HG02763 (cell line): ENCODE results near the gene PLP2.
"Not testable (repeated sequence)": the region's sequence is repeated elsewhere in the genome, so short reads cannot be mapped to it uniquely, and the experiment has no call there.

ENCODE experiments used
- ATAC-seq: cut with Tn5 transposase; IDR thresholded peaks from one replicate; pipeline ENCODE4 v1.9.1; 2021; ENCODE audit warnings: mild to moderate bottlenecking, moderate library complexity; ENCODE audit not compliant: unreplicated experiment

PLP2 gene, protein sequence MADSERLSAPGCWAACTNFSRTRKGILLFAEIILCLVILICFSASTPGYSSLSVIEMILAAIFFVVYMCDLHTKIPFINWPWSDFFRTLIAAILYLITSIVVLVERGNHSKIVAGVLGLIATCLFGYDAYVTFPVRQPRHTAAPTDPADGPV

DNA sequence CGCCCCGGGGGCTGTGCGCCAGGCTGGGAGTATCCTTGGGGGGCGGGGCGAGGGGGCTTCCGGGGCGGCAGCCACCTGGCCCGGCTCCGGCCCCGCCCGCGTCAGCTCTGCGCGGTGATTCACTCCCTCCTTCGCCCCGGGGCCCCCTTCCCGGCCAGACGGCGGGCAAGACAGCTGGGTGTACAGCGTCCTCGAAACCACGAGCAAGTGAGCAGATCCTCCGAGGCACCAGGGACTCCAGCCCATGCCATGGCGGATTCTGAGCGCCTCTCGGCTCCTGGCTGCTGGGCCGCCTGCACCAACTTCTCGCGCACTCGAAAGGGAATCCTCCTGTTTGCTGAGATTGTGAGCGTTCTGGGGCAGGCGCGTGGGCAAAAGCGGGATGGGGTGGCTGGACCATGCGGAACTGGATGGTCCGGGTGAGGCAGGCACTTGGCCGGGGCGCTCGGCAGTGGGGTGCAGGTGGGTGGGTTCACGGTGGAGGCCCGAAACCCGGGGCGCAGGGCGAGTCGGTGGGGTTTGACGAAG is at the start of gene PLP2:
Gene PLP2, plus strand, starts transcription at position 147 of the 528 bp plus-strand sequence. Its CDS starts 103 bp downstream, at position 250.
- peak; percentile 31 for ATAC-seq

DNA sequence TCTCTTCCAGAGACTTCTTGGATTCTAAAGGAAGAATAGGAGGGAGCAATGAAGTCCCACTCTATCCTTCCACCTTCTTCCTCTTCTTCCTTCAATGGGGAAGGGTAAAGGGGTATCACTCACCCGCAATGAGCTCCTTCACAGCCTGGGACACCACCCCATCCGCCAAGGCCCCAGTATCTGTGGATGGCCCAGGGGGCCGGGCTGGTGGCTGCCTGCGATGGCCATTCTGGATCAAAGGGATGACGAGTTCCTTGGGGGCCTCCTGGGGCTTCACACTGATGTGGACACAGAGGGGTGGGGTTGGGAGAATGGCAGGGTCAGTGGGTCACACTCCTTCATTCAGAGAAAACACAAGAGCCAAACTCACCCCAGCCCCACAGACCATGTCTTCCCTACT is 49.2 kb upstream of the PLP2 start:
- ATAC-seq, result no peak

DNA sequence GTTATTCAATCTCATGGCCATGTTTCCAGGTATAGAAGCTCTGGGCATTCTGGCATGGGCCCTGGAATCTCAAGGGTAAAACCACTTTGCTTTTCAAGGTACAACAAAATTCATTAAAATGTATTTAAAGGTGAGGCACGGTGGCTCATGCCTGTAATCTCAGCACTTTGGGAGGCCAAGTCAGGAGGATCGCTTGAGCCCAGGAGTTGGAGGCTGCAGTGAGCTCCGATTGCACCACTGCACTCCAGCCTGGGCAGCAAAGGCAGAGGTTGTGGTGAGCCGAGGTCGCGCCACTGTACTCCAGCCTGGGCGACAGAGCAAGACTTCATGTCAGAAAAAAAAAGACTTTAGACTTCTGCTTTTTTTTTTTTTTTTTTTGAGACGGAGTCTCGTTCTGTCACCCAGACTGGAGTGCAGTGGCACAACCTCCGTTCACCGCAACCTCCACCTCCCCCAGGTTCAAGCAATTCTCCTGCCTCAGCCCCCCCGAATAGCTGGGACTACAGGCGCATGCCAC is 43.9 kb upstream of the PLP2 start:
- ATAC-seq, result not testable (repeated sequence)

DNA sequence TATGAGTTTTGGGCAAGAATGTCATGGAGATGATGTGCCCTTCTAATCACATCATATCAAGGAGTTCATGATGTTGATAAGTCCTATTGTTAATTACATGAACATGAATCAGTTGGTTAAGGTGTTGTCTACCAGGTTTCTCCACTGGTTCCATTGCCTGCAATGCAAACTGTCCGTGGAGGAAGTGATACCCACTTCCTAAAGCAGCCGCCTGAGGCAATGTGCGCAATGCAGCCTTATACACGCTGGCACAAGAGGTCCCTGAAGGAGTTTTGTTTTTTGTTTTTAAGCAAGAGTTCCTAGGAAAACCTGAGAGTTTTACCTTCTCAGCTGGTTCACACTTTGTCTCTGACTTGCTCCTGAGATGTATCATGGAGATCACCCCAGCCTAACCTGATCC is 42.3 kb upstream of the PLP2 start:
- no peak for ATAC-seq

DNA sequence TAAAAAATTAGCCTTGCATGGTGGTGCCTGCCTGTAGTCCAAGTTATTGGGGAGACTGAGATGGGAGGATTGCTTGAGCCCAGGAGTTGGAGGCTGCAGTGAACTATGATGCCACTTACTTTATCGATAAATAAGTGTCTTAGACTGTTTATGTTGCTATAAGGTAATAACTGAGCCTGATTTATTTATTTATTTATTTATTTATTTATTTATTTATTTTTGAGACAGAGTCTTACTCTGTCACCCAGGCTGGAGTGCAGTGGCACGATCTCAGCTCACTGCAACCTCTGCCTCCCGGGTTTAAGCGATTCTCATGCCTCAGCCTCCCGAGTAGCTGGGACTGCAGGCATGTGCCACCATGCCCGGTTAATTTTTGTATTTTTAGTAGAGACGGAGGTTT is 39.4 kb upstream of the PLP2 start:
- not testable (repeated sequence) for ATAC-seq

DNA sequence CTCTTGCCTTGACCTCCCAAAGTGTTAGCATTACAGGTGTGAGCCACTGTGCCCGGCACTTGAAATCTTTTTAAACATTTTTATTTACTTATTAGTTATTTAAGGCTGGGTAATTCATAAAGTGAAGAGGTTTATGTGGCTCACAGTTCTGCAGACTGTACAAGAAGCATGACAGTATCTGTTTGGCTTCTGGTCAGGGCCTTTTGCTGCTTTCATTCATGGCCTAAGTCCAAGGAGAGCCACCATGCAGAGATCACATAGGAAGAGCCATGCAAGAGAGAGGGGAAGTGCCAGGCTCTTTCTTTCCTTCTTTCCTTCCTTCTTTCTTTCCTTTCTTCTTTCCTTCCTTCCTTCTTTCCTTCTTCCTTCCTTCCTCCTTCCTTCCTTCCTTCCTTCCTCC is 37.9 kb upstream of the PLP2 start:
- no peak for ATAC-seq

DNA sequence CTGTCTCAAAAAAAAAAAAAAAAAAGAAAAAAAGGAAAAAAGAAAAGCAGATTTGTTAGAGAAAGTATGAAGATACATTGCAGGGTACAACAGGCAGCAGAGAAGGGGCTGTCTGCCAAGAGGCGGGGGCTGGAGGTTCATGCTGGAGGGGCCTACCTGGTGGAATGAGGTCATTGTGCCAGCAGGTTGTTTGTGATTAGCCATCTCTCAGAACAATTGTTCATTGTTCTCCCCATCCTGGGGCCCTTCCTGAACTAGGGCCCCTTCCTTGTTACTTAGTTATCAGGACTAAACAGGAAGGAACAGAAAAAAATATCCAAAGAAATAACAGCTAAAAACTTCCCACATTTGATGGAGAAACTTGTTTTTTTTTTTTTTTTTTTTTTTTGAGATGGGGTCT is 34.2 kb upstream of the PLP2 start:
- no peak for ATAC-seq

DNA sequence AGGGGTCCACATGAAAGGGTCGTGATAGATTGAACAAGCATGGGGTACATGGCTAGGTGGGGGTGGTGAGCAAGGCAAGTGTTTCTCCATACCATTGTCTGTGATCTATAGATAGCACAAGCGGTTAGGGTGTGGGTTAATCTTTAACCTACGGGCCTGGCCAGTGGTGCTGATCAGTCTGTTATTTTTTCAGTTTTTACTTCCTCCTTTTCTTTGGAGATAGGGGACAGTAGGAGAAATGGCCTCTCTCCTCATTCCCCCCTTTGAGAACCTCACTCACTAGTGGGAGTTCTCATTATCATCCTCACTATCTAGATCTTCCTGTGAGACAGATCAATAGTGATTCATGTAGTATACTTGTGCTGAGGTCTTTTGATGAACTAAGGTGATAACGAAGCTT is 32.0 kb upstream of the PLP2 start:
- no peak for ATAC-seq

DNA sequence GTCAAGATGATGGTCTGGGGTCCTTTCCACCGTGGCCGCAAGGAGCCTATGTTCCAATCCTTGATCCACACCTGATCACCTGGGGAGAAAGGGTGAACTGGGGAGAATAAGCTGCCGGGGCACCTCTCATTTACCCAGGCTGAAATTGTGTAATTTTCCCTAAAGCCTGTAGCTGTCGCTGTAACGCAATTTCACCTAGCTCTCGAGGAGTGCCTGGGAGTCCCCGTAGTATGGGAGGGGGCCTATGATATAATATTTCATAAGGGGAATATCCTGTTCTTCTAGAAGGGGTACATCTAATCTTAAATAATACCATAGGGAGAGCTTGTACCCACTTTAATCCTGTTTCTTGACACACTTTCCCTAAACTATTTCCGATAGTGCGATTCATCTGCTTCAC is 29.4 kb upstream of the PLP2 start:
- ATAC-seq, result not testable (repeated sequence)

DNA sequence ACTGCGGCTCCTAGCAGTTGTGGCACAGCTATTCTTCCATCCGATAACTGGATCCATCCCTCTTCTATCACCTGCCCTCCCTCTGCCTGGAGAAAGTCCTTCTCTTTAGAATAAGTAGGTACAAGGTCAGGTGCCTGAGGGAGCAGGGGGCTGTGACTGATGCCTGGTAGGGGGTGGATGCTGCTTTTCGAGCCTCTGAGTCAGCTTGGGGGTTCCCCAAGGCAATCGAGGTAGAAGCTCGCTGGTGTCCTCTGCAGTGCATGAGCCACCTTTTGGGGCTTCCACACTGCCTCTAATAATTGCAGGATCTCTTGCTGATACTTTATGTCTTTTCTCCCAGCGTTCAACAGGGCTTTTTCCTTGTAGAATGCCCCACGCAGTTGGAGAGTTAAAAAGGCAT is 28.5 kb upstream of the PLP2 start:
- ATAC-seq, result not testable (repeated sequence)

DNA sequence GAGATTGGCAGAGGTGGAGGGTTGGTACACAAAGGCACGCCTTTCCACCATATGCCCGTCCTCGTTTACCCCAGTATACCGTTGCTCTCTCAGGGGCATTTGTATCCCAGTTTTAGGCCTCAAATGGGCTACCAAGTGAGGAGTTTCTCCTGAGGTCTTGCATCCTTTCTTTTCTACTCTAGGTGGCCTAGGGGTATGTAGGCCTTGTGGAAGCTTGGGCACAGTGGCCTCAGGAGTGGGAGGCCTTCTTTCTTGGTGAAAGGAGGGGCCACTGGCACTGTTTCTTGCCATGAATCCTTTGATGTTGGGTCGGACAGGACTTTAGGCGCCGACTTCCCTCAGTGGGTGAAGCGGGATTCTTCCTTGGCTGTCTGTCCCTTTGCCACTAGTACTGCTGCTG is 24.4 kb upstream of the PLP2 start:
- ATAC-seq, result no peak

DNA sequence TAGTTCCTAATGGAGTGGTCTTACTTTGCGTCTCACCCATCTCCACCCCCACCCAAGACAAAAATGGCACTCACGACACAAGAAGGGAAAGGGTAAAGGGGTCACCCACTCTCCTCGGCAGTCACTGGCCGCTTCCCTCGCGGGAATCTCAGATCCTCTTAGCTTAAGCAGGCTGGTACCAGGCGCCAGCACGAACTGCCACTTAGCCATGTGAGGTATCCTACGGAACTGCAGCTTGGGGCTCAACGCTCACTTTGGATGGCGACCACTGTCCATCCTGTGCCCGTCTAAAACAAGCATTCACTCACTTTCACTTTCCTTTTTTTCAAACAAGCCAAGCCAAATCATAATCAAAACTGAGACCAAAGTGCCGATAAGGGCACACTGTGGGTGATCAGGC is 23.8 kb upstream of the PLP2 start:
- no peak for ATAC-seq

DNA sequence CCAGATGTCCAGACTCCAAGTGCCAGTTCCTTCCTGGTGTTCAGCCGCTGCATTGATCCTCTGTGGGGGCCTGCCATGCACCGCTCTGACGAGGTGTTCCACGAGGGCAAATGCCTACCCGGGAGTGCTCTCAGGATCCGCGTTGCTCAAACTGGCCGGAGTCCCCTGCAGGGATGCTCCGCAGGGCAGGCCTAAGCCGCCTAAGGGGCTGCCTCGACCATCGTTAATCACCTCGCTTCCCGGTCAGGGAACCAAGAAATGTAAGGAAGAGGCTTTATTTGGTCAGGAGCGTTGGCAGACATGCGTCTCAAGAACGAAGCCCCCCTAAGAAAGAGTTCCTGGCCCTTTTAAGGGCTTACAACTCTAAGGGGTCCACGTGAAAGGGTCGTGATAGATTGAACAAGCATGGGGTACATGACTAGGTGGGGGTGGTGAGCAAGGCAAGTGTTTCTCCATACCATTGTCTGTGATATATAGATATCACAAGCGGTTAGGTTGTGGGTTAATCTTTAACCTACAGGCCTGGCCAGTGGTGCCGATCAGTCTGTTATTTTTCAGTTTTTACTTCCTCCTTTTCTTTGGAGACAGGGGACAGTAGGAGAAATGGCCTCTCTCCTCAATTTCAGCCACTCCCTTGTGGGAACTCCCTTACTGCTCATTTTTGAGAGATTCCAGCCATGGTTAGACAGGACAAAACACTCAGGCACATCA is 23.2 kb upstream of the PLP2 start:
- not testable (repeated sequence) for ATAC-seq

DNA sequence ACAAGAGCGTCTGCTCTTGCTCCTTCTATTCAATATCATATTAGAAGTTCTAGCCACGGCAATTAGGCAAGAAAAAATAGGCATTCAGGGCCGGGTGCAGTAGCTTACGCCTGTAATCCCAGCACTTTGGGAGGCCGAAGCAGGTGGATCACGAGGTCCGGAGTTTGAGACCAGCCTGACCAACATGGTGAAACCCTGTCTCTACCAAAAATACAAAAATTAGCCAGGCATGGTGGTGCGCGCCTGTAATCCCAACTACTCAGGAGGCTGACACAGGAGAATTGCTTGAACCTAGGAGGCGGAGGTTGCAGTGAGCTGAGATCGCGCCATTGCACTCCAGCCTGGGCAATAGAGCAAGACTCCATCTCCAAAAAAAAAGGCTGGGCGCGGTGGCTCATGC is 22.4 kb upstream of the PLP2 start:
- ATAC-seq, result not testable (repeated sequence)

DNA sequence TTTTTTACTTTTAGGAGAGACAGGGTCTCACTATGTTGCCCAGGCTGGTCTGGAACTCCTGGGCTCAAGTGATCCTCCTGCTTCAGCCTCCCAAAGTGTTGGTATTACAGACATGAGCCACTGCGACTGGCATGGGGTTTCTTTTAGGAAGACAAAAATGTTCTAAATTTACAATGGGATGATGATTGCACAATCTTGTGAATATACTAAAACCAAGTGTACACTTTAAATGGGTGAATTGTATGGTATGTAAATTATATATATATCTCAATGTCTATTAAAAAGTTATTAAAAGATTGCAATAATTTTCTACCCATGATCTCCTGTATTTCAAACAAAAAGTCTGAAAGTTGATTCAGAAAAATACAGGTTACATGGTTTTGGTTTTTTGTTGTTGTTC is 18.2 kb upstream of the PLP2 start:
- ATAC-seq, result no peak

DNA sequence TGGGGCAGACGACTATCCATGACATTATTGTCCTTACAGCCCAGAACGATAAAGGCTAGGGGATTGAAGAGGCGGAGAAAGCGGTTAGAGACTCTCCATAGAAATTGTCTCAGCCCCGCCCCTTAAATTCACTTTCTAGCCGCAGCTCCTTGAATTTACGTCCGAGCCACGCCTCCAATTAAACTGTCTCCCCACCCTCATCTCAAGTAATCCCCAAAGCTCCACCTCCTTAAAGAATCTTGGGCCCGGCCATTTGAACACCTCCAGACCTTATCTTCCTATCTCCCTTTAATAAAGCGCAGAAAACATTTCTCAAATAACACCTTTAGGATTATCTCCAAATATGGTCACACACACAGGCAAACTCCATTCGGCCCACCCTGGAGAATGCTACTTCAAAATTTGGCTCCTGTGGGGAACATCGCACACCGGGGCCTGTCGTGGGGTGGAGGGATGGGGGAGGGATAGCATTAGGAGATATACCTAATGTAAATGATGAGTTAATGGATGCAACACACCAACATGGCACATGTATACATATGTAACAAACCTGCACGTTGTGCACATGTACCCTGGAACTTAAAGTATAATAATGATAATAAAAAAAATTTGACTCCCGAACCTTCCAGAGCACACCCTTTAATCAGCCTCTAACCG is 16.3 kb upstream of the PLP2 start:
- ATAC-seq, result no peak

DNA sequence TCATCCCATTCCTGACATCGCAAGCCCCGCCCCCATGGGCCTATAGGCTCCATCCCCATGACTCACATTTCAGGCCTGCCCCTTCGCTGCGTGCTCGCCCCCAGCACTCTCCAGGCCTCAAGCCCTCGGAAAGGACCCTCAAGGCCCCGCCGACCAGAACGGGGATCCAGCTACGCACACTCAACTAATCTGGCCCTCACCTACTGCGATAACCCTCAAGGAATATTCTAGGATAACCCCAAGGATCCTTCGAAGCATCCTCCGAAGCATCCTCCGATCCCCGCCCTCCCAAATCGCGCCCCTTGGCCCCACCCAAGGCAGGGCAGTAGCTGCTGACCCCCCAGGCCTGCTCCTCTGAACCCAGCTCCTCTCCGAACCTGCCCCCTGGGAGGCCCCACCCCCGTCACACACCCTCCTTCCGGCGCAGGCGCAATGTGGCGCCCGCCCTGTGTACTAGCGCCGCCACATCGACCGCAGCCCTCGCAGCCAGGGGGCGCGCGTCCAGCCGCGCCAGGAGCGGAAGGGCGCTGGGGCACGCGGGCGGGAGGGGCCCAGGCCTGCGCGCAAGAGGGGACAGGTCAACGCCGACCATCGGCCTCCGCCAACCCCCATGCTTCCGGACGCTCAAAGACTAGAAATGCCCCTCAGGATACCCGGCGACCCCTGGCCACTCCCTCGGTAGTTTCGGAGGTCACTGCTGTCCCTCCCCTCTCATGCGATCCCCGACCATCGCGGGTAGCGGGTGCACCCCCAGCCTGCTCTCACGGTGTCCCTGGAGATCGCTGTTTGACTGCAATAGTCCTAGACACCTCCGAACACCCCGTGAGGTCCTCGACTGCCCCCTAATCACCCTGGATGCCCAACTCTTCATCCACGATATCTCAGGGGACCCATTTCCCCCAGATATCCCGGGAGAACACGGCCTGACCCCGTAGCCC is 15.5 kb upstream of the PLP2 start:
- peak; percentile 82 for ATAC-seq

DNA sequence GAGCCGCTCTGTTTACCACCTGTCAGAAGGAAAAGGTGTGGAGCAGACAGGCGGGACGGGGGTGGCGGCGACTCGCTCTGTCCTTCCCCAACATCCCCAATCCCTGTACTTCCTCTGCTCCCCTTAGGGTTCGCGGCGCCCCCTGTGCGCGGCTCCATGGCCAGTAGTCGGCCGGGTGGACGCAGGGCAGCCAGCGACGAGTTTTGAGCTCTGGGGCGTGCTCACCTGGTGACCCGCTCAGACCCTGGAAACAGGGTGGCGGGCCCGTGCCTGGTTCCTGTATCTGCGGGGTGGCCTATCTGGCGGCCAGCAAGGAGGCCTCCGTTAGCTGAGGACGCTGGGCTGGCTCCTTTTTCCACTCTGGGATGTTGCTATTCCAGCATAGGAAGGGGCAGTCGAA is 14.5 kb upstream of the PLP2 start:
- no peak for ATAC-seq

DNA sequence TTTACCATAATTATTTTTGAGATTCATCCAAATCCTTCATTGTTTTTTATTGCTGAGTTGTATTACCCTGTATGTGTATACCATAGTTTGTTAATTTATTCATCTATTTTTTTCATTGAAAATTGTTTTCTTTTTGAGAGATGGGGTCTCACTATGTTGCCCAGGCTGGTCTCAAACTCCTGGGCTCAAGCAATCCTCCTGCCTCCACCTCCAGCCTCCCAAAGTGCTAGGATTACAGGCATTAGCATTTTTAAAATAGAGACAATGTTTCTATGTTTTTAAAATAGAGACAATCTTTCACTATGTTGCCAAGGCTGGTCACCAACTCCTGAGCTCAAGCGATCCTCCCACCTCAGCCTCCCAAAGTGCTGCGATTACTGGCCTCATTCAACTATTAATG is 10.8 kb upstream of the PLP2 start:
- no peak for ATAC-seq

DNA sequence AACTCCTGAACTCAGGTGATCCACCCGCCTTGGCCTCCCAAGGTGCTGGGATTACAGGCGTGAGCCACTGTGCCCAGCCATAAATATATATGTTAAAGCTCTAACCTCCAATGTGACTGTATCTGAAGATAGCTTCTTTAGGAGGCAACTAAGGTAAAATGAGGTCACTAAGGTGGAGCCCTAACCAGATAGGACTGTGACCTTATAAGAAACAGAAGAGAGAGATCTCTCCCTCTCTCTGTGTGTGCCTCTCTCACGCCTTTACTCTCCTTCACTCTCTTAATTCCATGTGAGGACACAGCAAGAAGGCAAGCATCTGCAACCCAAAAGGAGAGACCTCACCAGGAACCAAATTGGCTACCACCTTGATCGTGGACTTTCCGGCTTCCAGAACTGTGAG is 10.1 kb upstream of the PLP2 start:
- ATAC-seq, result no peak

DNA sequence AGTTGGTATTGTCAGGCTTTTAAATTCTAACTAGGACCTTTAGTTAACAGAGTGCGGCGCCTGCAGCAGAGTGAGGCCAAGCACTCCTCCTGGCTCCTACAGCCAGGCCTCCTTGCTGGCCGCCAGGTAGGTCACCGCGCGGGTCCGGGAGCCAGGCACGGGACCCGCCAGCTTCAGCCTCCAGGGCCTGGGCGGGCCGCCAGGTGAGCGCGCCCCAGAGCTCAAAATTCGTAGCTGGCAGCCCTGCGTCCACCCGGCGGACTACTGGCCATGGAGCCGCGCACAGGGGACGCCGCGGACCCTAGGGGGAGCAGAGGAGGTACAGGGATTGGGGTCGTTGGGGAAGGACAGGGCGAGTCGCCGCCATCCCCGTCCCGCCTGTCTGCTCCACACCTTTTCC is 9.1 kb upstream of the PLP2 start, which contains the start of gene MAGIX:
Gene MAGIX, plus strand, starts transcription at position 139 of the 400 bp plus-strand sequence. Its CDS starts 132 bp downstream, at position 271.
- ATAC-seq, result no peak
